Sigmoid colon (tissue), 7 donors: ENCODE results near the gene PTX4. TPM values are rescaled to one million over a fixed set of nuclear protein-coding genes. Genes with fewer than 3 reads are reported as not detected.
"Not testable (repeated sequence)": the region's sequence is repeated elsewhere in the genome, so short reads cannot be mapped to it uniquely, and the experiment has no call there.

ENCODE experiments used
- DNase-seq: peaks from one replicate; pipeline ENCODE4 v3.0.0-alpha.2; 2019
- H3K27ac ChIP-seq, 4 donors: fragments of 200-600 bp; sonication (generic); one replicate each; pipeline ENCODE4 v1.5.1; 2016 to 2019; ENCODE audit warnings: mild to moderate bottlenecking in 1 of 4
- H3K27me3 ChIP-seq, 3 donors: fragments of 200-600 bp; sonication (generic); one replicate each; pipeline ENCODE4 v1.5.1; 2019; ENCODE audit warnings: mild to moderate bottlenecking in 1 of 3
- H3K36me3 ChIP-seq, 4 donors: fragments of 200-600 bp; sonication (generic); one replicate each; pipeline ENCODE4 v1.5.1; 2016 to 2019
- H3K4me1 ChIP-seq, 4 donors: fragments of 200-600 bp; sonication (generic); one replicate each; pipeline ENCODE4 v1.5.1; 2017 to 2019
- H3K4me3 ChIP-seq, 4 donors: fragments of 200-600 bp; sonication (generic); one replicate each; pipeline ENCODE4 v1.5.1; 2017 to 2019; ENCODE audit warnings: mild to moderate bottlenecking in 2 of 4, moderate library complexity in 1 of 4
- H3K9me3 ChIP-seq, 4 donors: fragments of 200-600 bp in 3 of 4; sonication (generic) in 3 of 4; one replicate each; pipeline versions ENCODE4 v1.5.1 to v1.6.1; 2013 to 2019
- CTCF ChIP-seq, 4 experiments: fragments of 450-650 bp in 3 of 4; fragments of 200-600 bp in 1 of 4; IDR thresholded peaks; one replicate each; pipeline ENCODE4 v1.5.1; 2016 to 2019; ENCODE audit warnings: antibody characterized with exemption in 4 of 4, mild to moderate bottlenecking in 3 of 4, moderate library complexity in 2 of 4
- EP300 ChIP-seq, 4 donors: sonication (generic); formaldehyde crosslinking; IDR thresholded peaks; one replicate each; pipeline ENCODE4 v1.6.1; 2017; ENCODE audit warnings: antibody characterized with exemption in 4 of 4
- POLR2A ChIP-seq, 2 donors: fragments of 450-650 bp; IDR thresholded peaks; one replicate each; pipeline ENCODE4 v1.6.1; 2016; ENCODE audit warnings: antibody characterized with exemption in 2 of 2, mild to moderate bottlenecking in 2 of 2, moderate library complexity in 2 of 2
- POLR2AphosphoS5 ChIP-seq, 4 donors: sonication (generic); formaldehyde crosslinking; IDR thresholded peaks; one replicate each; pipeline ENCODE4 v1.6.1; 2017; ENCODE audit warnings: antibody characterized with exemption in 4 of 4
- WGBS, 2 donors: extraction: QIAGEN DNeasy Blood & Tissue Kit; methylation state at CpG; one replicate each; pipeline ENCODE4 v1.1.7; 2013; 5-methylcytosine and 5-hydroxymethylcytosine counted together
- intact Hi-C: fragments of 100-400 bp; cut with DNase I; formaldehyde crosslinking; loops from one replicate; pipeline ENCODE4 v1.15.1; 2023
- polyA plus RNA-seq, 3 donors: library from polyadenylated mRNA; stranded (reverse); fragments of 200-250 nt; gene quantifications; one replicate each; pipeline ENCODE4 v1.2.3, GENCODE V29; 2013
- total RNA-seq, 4 donors: library from RNA; depleted of rRNA; stranded (reverse); fragments of >200 nt; gene quantifications; one replicate each; pipeline ENCODE4 v1.1.0, GENCODE V29; 2016
- donor health status: healthy with polysubstance abuse.
- donor health status: Bipolar disorder and iron deficiency.
- donor health status: healthy.

Gene PTX4
- total and polyA plus RNA-seq, 7 donors: not detected

- DNase-seq: no peak
- H3K9me3 ChIP-seq: no peaks in the 10 kb centered on the region
- no peak overlapping the region for H3K27ac ChIP-seq
- no peaks in the 10 kb centered on the region for H3K27me3 ChIP-seq
- TF ChIP-seq EP300 (IDR thresholded peaks at IDR 0.05) (no peak), CTCF (IDR thresholded peaks at IDR 0.05) (no peak), POLR2A (IDR thresholded peaks at IDR 0.05) (no peak), POLR2AphosphoS5 (IDR thresholded peaks at IDR 0.05) (no peak)
- no peaks in the 10 kb centered on the region for H3K36me3 ChIP-seq
- intact Hi-C loops: no loop called here
- no peak overlapping the region for H3K4me3 ChIP-seq
- WGBS, 2 donors: 92 to 93% methylated on average over 40 of the region's 40 CpGs
- H3K4me1 ChIP-seq: no peaks in the 10 kb centered on the region
Measured at GRCh38 chr16:1485847-1486496, 2.8 kb downstream of the PTX4 start.

GRCh38 chr16:1481906-1482835, 6.6 kb downstream of the PTX4 start:
- intact Hi-C loops: no loop called here
- no peak overlapping the region for H3K4me3 ChIP-seq
- no peak overlapping the region for H3K27ac ChIP-seq
- H3K36me3 ChIP-seq: no peaks in the 10 kb centered on the region
- no peak for DNase-seq
- no peaks in the 10 kb centered on the region for H3K4me1 ChIP-seq
- TF ChIP-seq POLR2A (IDR thresholded peaks at IDR 0.05) (no peak), EP300 (IDR thresholded peaks at IDR 0.05) (no peak), POLR2AphosphoS5 (IDR thresholded peaks at IDR 0.05) (no peak), CTCF (IDR thresholded peaks at IDR 0.05) (no peak)
- WGBS, 2 donors: 82 to 83% methylated on average over 28 of the region's 28 CpGs
- no peaks in the 10 kb centered on the region for H3K27me3 ChIP-seq
- H3K9me3 ChIP-seq: no peaks in the 10 kb centered on the region

GRCh38 chr16:1478937-1479336, 9.8 kb downstream of the PTX4 start:
- DNase-seq, intact Hi-C loops, H3K27me3 ChIP-seq, H3K27ac ChIP-seq, H3K4me3 ChIP-seq, H3K36me3 ChIP-seq, H3K9me3 ChIP-seq: not testable (repeated sequence)
- peaks cover 0 to 15% (median 12%) of the 10 kb centered on the region in 4 donors for H3K4me1 ChIP-seq
- 95% methylated on average over 9 of the region's 9 CpGs for WGBS, 2 donors

GRCh38 chr16:1477033-1477432, 11.7 kb downstream of the PTX4 start:
- Histone ChIP-seq H3K27me3 (no peaks in the 10 kb centered on the region), H3K27ac (no peak overlapping the region), H3K9me3 (no peaks in the 10 kb centered on the region), H3K36me3 (no peaks in the 10 kb centered on the region), H3K4me3 (no peak overlapping the region), H3K4me1 (peaks cover 0 to 27% (median 24%) of the 10 kb centered on the region in 4 donors)
- no peak for TF ChIP-seq EP300 (IDR thresholded peaks at IDR 0.05)
- no peak for TF ChIP-seq CTCF (IDR thresholded peaks at IDR 0.05)
- no peak for TF ChIP-seq POLR2AphosphoS5 (IDR thresholded peaks at IDR 0.05)
- no peak for TF ChIP-seq POLR2A (IDR thresholded peaks at IDR 0.05)
- intact Hi-C loops: no loop called here
- WGBS, 2 donors: 90 to 91% methylated on average over 10 of the region's 10 CpGs
- no peak for DNase-seq

- no peaks in the 10 kb centered on the region for H3K27me3 ChIP-seq
- H3K9me3 ChIP-seq: no peaks in the 10 kb centered on the region
- H3K36me3 ChIP-seq: no peaks in the 10 kb centered on the region
- TF ChIP-seq POLR2A (IDR thresholded peaks at IDR 0.05) (no peak), EP300 (IDR thresholded peaks at IDR 0.05) (no peak), POLR2AphosphoS5 (IDR thresholded peaks at IDR 0.05) (no peak), CTCF (IDR thresholded peaks at IDR 0.05) (no peak)
- no peak for DNase-seq
- 68 to 69% methylated on average over 15 of the region's 15 CpGs for WGBS, 2 donors
- peak overlapping the region; percentile 86 to 94 (median 92) for H3K27ac ChIP-seq
- peak overlapping the region; percentile 60 to 92 (median 84) for H3K4me3 ChIP-seq
- peaks cover 0 to 38% (median 29%) of the 10 kb centered on the region in 4 donors for H3K4me1 ChIP-seq
- intact Hi-C loops: loop anchor here (1.0 kb wide), 1 partner anchor 57 kb away; no protein-coding TSS in a partner anchor
Measured at GRCh38 chr16:1475552-1476114, 13.1 kb downstream of the PTX4 start.
